Parathyroid adenoma (tissue), 2 donors: ENCODE measurements around the gene SLC27A2.

Experiments
- H2AFZ ChIP-seq: fragments of 300-600 bp; sonication (generic); one replicate; pipeline ENCODE4 v1.7.0; 2017; ENCODE audit warnings: antibody characterized with exemption, mild to moderate bottlenecking
- H3K27ac ChIP-seq: fragments of 300-600 bp; sonication (generic); one replicate; pipeline ENCODE4 v1.7.0; 2017
- H3K27me3 ChIP-seq: fragments of 300-600 bp; sonication (generic); one replicate; pipeline ENCODE4 v1.7.0; 2017; ENCODE audit warnings: low read length; ENCODE audit not compliant: control insufficient read depth, insufficient read depth
- H3K36me3 ChIP-seq: fragments of 300-600 bp; sonication (generic); one replicate; pipeline ENCODE4 v1.7.0; 2017; ENCODE audit warnings: low read length; ENCODE audit not compliant: control insufficient read depth, insufficient read depth
- H3K4me1 ChIP-seq: fragments of 300-600 bp; sonication (generic); one replicate; pipeline ENCODE4 v1.7.0; 2017; ENCODE audit warnings: control low read depth
- H3K4me2 ChIP-seq: fragments of 300-600 bp; sonication (generic); one replicate; pipeline ENCODE4 v1.7.0; 2017; ENCODE audit warnings: low read length
- H3K4me3 ChIP-seq: fragments of 300-600 bp; sonication (generic); one replicate; pipeline ENCODE4 v1.7.0; 2017; ENCODE audit warnings: low read depth, low read length
- H3K79me2 ChIP-seq: fragments of 300-600 bp; sonication (generic); one replicate; pipeline ENCODE4 v1.7.0; 2017; ENCODE audit warnings: control low read depth
- H3K9ac ChIP-seq: fragments of 300-600 bp; sonication (generic); one replicate; pipeline ENCODE4 v1.7.0; 2017; ENCODE audit warnings: mild to moderate bottlenecking
- H3K9me3 ChIP-seq: fragments of 300-600 bp; sonication (generic); one replicate; pipeline ENCODE4 v1.7.0; 2017; ENCODE audit warnings: low read length; ENCODE audit not compliant: control insufficient read depth
- CTCF ChIP-seq: fragments of 300-600 bp; sonication (generic); IDR thresholded peaks from one replicate; pipeline ENCODE4 v1.7.0; 2017; ENCODE audit warnings: antibody characterized with exemption, mild to moderate bottlenecking
- donor health status: primary hyperparathyroidism.

Gene SLC27A2

DNA sequence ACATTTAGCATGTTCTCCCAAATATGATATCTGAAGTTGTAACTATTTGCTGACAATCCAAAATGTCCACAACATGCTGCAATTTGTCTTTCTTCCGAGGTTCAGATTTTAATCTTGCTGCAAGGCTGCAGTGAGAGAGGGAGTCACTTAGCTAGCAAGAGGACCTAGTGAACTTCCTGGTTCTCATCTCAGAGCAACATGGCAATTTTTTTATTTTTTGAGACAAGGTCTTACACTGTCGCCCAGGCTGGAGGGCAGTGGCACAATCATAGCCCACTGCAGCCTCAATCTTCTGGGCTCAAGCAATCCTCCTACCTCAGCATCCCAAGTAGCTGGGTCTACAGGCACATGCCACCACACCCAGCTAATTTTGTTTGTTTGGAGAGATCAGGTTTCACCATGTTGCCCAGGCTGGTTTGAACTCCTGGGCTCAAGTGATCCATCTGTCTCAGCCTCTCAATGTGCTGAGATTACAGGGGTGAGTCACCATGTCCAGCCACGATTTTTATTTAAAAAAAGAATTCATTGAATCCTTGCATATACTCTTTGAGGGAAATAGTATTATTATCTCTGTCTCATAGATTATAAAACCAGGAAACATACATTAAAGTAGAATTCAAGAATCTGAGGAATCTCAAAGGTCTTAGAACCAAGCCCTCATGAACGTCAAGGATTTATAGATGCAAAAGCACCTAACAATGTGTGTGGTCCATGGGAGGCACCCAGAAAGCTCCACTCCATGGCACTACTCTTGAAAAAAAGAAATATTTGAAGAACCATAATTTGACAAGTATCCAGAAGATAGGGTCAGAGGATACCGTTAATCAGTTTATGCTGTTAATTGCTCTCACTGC is 74.4 kb downstream of the SLC27A2 start:
- no peaks in the 10 kb centered on the region for H3K36me3 ChIP-seq
- H3K9ac ChIP-seq, result no peak overlapping the region
- no peak overlapping the region for H3K27ac ChIP-seq
- H3K4me3 ChIP-seq, result no peak overlapping the region
- no peaks in the 10 kb centered on the region for H3K79me2 ChIP-seq
- H2AFZ ChIP-seq, result no peak overlapping the region
- no peaks in the 10 kb centered on the region for H3K9me3 ChIP-seq
- H3K4me1 ChIP-seq, result no peaks in the 10 kb centered on the region
- no peaks in the 10 kb centered on the region for H3K27me3 ChIP-seq
- TF ChIP-seq CTCF, result no peak
- no peak overlapping the region for H3K4me2 ChIP-seq

DNA sequence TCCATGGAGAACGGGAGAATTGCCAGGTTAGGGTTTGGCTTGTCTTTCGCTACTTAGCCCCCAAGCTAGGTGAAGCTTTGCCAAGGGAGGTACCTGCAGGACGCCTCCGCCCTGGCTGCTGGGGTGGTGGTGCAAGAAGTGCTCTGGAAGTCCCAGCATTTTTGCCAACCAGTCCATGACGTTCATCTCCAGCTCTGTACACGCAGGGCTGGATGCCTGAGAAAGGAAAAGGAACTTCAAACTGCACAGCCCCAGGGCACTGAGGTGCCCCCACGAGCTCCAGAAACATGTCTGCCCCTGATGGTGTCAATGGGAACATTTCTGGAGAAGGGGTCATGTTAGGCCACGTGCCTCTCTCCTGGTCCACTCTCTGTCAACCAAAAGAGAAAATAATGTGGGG is 75.3 kb downstream of the SLC27A2 start:
- H3K9me3 ChIP-seq, result no peaks in the 10 kb centered on the region
- H2AFZ ChIP-seq, result no peak overlapping the region
- TF ChIP-seq CTCF, result no peak
- H3K4me3 ChIP-seq, result no peak overlapping the region
- H3K4me1 ChIP-seq, result no peaks in the 10 kb centered on the region
- H3K27me3 ChIP-seq, result no peaks in the 10 kb centered on the region
- H3K79me2 ChIP-seq, result no peaks in the 10 kb centered on the region
- no peak overlapping the region for H3K27ac ChIP-seq
- no peaks in the 10 kb centered on the region for H3K36me3 ChIP-seq
- H3K4me2 ChIP-seq, result no peak overlapping the region
- H3K9ac ChIP-seq, result no peak overlapping the region

DNA sequence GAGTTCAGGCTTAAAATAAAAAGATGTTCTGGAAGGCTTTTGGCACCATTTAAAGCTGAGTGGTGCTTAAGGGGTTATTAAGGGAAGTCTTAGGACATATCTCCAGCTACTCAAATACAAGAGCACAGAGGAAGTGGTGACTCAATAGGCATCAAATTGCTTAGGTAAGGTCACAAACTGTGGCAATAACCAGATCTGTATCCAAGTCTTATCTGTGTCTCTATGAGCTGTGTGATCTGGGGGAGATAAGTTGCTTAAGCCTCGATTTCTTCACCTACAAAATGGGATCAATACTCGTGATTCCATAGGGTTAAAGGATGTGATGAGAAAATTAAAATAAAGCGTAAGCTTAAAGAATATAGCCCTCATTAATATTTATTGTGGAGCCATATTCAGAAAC is 75.9 kb downstream of the SLC27A2 start:
- no peak overlapping the region for H3K4me3 ChIP-seq
- no peaks in the 10 kb centered on the region for H3K4me1 ChIP-seq
- H3K27ac ChIP-seq, result no peak overlapping the region
- H3K9ac ChIP-seq, result no peak overlapping the region
- no peaks in the 10 kb centered on the region for H3K79me2 ChIP-seq
- H3K27me3 ChIP-seq, result no peaks in the 10 kb centered on the region
- no peak for TF ChIP-seq CTCF
- no peaks in the 10 kb centered on the region for H3K9me3 ChIP-seq
- H3K36me3 ChIP-seq, result no peaks in the 10 kb centered on the region
- H2AFZ ChIP-seq, result no peak overlapping the region
- no peak overlapping the region for H3K4me2 ChIP-seq

GRCh38 chr15:50259276-50259675 is 77.3 kb downstream of the SLC27A2 start:
- TF ChIP-seq CTCF, result no peak

GRCh38 chr15:50260969-50261496 is 79.0 kb downstream of the SLC27A2 start:
- H3K27ac ChIP-seq, result no peak overlapping the region
- H3K36me3 ChIP-seq, result no peaks in the 10 kb centered on the region
- H3K4me1 ChIP-seq, result no peaks in the 10 kb centered on the region
- no peak overlapping the region for H2AFZ ChIP-seq
- no peak for TF ChIP-seq CTCF
- H3K4me2 ChIP-seq, result no peak overlapping the region
- no peaks in the 10 kb centered on the region for H3K9me3 ChIP-seq
- H3K79me2 ChIP-seq, result no peaks in the 10 kb centered on the region
- H3K4me3 ChIP-seq, result no peak overlapping the region
- no peak overlapping the region for H3K9ac ChIP-seq
- no peaks in the 10 kb centered on the region for H3K27me3 ChIP-seq

More at GRCh38 chr15:50259276-50259675, 77.3 kb downstream of the SLC27A2 start:
- H3K79me2 ChIP-seq, result no peaks in the 10 kb centered on the region
- H3K4me1 ChIP-seq, result no peaks in the 10 kb centered on the region
- no peaks in the 10 kb centered on the region for H3K27me3 ChIP-seq
- H3K36me3 ChIP-seq, result no peaks in the 10 kb centered on the region
- H3K4me3 ChIP-seq, result no peak overlapping the region
- H3K4me2 ChIP-seq, result no peak overlapping the region
- no peak overlapping the region for H2AFZ ChIP-seq
- H3K9ac ChIP-seq, result no peak overlapping the region
- H3K27ac ChIP-seq, result no peak overlapping the region
- H3K9me3 ChIP-seq, result no peaks in the 10 kb centered on the region
